Parathyroid adenoma (tissue), 2 donors: ENCODE results near the gene SNX3.
"Not testable (repeated sequence)": the region's sequence is repeated elsewhere in the genome, so short reads cannot be mapped to it uniquely, and the experiment has no call there.

Experiments
- H2AFZ ChIP-seq: fragments of 300-600 bp; sonication (generic); one replicate; pipeline ENCODE4 v1.7.0; 2017; ENCODE audit warnings: antibody characterized with exemption, mild to moderate bottlenecking
- H3K27ac ChIP-seq: fragments of 300-600 bp; sonication (generic); one replicate; pipeline ENCODE4 v1.7.0; 2017
- H3K27me3 ChIP-seq: fragments of 300-600 bp; sonication (generic); one replicate; pipeline ENCODE4 v1.7.0; 2017; ENCODE audit warnings: low read length; ENCODE audit not compliant: control insufficient read depth, insufficient read depth
- H3K36me3 ChIP-seq: fragments of 300-600 bp; sonication (generic); one replicate; pipeline ENCODE4 v1.7.0; 2017; ENCODE audit warnings: low read length; ENCODE audit not compliant: control insufficient read depth, insufficient read depth
- H3K4me1 ChIP-seq: fragments of 300-600 bp; sonication (generic); one replicate; pipeline ENCODE4 v1.7.0; 2017; ENCODE audit warnings: control low read depth
- H3K4me2 ChIP-seq: fragments of 300-600 bp; sonication (generic); one replicate; pipeline ENCODE4 v1.7.0; 2017; ENCODE audit warnings: low read length
- H3K4me3 ChIP-seq: fragments of 300-600 bp; sonication (generic); one replicate; pipeline ENCODE4 v1.7.0; 2017; ENCODE audit warnings: low read depth, low read length
- H3K79me2 ChIP-seq: fragments of 300-600 bp; sonication (generic); one replicate; pipeline ENCODE4 v1.7.0; 2017; ENCODE audit warnings: control low read depth
- H3K9ac ChIP-seq: fragments of 300-600 bp; sonication (generic); one replicate; pipeline ENCODE4 v1.7.0; 2017; ENCODE audit warnings: mild to moderate bottlenecking
- H3K9me3 ChIP-seq: fragments of 300-600 bp; sonication (generic); one replicate; pipeline ENCODE4 v1.7.0; 2017; ENCODE audit warnings: low read length; ENCODE audit not compliant: control insufficient read depth
- TF ChIP-seq, protein P1 (sequence below): fragments of 300-600 bp; sonication (generic); IDR thresholded peaks from one replicate; pipeline ENCODE4 v1.7.0; 2017; ENCODE audit warnings: antibody characterized with exemption, mild to moderate bottlenecking
- donor health status: primary hyperparathyroidism.

SNX3 gene

DNA sequence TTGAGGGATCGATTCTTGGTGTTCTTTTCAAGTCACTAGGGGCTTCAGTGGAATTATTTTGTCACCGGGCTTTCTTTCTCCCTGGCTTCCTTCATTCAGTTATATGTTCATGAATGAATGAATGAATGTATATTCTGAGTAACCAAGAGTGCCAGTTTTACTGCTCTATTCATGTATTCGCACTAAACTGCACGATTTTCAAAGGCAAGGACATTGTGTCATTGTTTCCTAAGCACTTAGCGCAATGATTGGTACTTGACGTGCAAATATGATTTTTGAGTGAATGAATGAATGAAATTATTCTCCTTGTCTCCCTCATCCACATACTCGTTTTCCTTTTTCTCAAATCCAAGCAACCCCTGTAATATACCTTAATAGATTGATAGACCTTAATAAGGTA lies 34.8 kb upstream of the SNX3 start:
- TF ChIP-seq, protein P1, sequence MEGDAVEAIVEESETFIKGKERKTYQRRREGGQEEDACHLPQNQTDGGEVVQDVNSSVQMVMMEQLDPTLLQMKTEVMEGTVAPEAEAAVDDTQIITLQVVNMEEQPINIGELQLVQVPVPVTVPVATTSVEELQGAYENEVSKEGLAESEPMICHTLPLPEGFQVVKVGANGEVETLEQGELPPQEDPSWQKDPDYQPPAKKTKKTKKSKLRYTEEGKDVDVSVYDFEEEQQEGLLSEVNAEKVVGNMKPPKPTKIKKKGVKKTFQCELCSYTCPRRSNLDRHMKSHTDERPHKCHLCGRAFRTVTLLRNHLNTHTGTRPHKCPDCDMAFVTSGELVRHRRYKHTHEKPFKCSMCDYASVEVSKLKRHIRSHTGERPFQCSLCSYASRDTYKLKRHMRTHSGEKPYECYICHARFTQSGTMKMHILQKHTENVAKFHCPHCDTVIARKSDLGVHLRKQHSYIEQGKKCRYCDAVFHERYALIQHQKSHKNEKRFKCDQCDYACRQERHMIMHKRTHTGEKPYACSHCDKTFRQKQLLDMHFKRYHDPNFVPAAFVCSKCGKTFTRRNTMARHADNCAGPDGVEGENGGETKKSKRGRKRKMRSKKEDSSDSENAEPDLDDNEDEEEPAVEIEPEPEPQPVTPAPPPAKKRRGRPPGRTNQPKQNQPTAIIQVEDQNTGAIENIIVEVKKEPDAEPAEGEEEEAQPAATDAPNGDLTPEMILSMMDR = no peak
- Histone ChIP-seq H3K4me2 (peak overlapping the region; percentile 71), H3K27me3 (no peaks in the 10 kb centered on the region)

DNA sequence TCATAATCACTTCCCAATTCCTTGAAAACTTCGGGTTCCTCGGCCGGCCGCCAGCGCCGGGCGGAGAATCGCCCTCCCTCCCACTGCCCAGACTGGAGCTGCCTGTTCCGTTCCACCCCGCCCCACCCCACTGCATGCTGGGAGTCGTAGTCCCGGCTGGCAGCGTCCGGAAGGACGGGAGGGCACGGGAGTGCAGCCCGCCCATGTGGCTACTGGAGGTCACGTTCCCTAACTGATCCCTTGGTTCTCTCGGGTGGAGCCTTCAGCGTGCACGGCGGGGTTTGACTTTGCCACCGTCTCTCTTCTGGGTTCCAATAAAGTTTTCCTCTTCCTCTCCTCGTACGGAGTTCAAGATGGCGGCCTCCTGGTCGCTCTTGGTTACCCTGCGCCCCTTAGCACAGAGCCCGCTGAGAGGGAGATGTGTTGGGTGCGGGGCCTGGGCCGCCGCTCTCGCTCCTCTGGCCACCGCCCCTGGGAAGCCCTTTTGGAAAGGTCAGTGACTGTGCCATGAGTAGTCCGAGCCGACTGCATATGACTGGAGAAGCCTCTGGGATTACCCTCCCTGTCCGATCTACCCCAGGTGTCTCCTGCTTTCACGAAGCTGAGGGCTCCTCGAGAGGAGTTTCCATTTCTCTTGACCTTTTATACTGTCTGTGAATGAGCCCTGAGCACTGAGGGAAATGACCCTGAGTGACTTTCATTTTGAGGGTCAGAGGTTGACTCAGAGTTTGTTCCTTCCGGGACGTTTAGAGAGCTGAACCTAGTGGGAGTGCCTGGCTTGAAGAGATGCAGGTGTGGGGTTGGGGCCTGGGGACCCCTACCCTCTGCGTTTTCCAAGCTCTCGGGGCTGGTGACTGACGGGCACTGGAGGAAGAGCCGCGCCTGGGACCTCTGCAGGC lies 34.1 kb upstream of the SNX3 start, which contains the start of gene AFG1L:
Gene AFG1L (plus strand): TSS at position 328 of the 899 bp plus-strand sequence. CDS start 26 bp downstream, at position 354.
- H3K27me3 ChIP-seq = no peaks in the 10 kb centered on the region
- peaks cover 6% of the 10 kb centered on the region for H3K4me1 ChIP-seq
- no peaks in the 10 kb centered on the region for H3K9me3 ChIP-seq
- H3K36me3 ChIP-seq = no peaks in the 10 kb centered on the region
- peak within 1 kb of the TSS; percentile 89 for H3K27ac ChIP-seq
- peak within 1 kb of the TSS; percentile 95 for H2AFZ ChIP-seq
- TF ChIP-seq, protein P1 = no peak
- H3K4me3 ChIP-seq = peak within 1 kb of the TSS; percentile 80
- H3K79me2 ChIP-seq = no peaks in the 10 kb centered on the region
- peak within 1 kb of the TSS; percentile 47 for H3K9ac ChIP-seq
- peak within 1 kb of the TSS; percentile 71 for H3K4me2 ChIP-seq

More for the DNA sequence above, 34.8 kb upstream of the SNX3 start:
- Histone ChIP-seq H3K9me3 (no peaks in the 10 kb centered on the region), H2AFZ (peak overlapping the region; percentile 95), H3K9ac (no peak overlapping the region), H3K36me3 (no peaks in the 10 kb centered on the region), H3K4me3 (peak overlapping the region; percentile 80), H3K4me1 (peaks cover 6% of the 10 kb centered on the region), H3K79me2 (no peaks in the 10 kb centered on the region), H3K27ac (peak overlapping the region; percentile 89)

GRCh38 chr6:108294297-108294726 lies 33.5 kb upstream of the SNX3 start:
- Histone ChIP-seq H3K4me3 (peak overlapping the region; percentile 80), H2AFZ (peak overlapping the region; percentile 95), H3K79me2 (no peaks in the 10 kb centered on the region), H3K27ac (peak overlapping the region; percentile 89), H3K4me2 (peak overlapping the region; percentile 71), H3K36me3 (no peaks in the 10 kb centered on the region), H3K9ac (no peak overlapping the region), H3K4me1 (peaks cover 6% of the 10 kb centered on the region), H3K27me3 (no peaks in the 10 kb centered on the region), H3K9me3 (no peaks in the 10 kb centered on the region)
- TF ChIP-seq, protein P1 = no peak

GRCh38 chr6:108293527-108294296 lies 32.9 kb upstream of the SNX3 start:
- Histone ChIP-seq H3K27ac (peak overlapping the region; percentile 89), H3K4me3 (peak overlapping the region; percentile 80), H3K9ac (no peak overlapping the region), H3K4me2 (peak overlapping the region; percentile 71), H2AFZ (peak overlapping the region; percentile 95), H3K79me2 (no peaks in the 10 kb centered on the region), H3K36me3 (no peaks in the 10 kb centered on the region), H3K27me3 (no peaks in the 10 kb centered on the region), H3K4me1 (peaks cover 6% of the 10 kb centered on the region), H3K9me3 (no peaks in the 10 kb centered on the region)
- TF ChIP-seq, protein P1 = no peak

DNA sequence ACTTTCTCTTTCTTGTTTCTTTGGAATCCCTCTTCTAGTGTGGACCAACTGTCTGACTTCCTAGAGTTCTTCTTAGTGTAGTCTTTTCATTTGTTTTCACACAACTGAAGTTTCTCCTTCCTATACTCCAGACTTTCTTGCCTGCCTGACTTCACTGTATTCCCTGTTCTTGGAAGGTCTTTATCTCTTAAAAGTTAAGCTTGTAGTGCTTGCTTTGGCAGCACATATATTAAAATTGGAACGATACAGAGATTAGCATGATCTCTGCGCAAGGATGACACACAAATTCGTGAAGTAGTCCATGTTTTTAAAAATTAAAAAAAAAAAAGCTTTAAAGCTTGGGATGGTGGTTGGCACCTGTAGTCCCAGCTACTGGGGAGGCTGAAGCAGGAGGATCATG lies 31.7 kb upstream of the SNX3 start:
- not testable (repeated sequence) for H3K27ac ChIP-seq, H3K27me3 ChIP-seq, H3K4me1 ChIP-seq, H3K79me2 ChIP-seq, H3K4me2 ChIP-seq, H2AFZ ChIP-seq, H3K4me3 ChIP-seq, H3K9ac ChIP-seq, H3K36me3 ChIP-seq, H3K9me3 ChIP-seq
